GM12865 (cell line): ENCODE data around the gene CDH4.

ENCODE experiments used
- DNase-seq: peaks from one replicate; pipeline ENCODE4 v3.0.0; 2010; ENCODE audit warnings: low read depth
- H3K4me3 ChIP-seq: 2 replicates; pipeline ENCODE4 v1.5.1; 2011; ENCODE audit warnings: mild to moderate bottlenecking, low read depth, low read length, control low read depth
- CTCF ChIP-seq: IDR thresholded peaks from 2 replicates; pipeline ENCODE4 v1.5.1; 2011; ENCODE audit warnings: low read length, control low read depth, low read depth, inconsistent platforms; ENCODE audit not compliant: insufficient read depth; ENCODE audit errors: missing control alignments

CDH4 gene

GRCh38 chr20:61640131-61640870 is 388.2 kb downstream of the CDH4 start:
- TF ChIP-seq CTCF = no peak
- no peak for DNase-seq
- no peak overlapping the region for H3K4me3 ChIP-seq

- DNase-seq = no peak
- H3K4me3 ChIP-seq = no peak overlapping the region
- TF ChIP-seq CTCF = no peak
Observed at GRCh38 chr20:61640871-61641245, 388.8 kb downstream of the CDH4 start.

GRCh38 chr20:61643656-61644377 is 391.8 kb downstream of the CDH4 start:
- no peak for TF ChIP-seq CTCF
- no peak for DNase-seq
- H3K4me3 ChIP-seq = no peak overlapping the region

- DNase-seq = no peak
- H3K4me3 ChIP-seq = no peak overlapping the region
- no peak for TF ChIP-seq CTCF
Observed at GRCh38 chr20:61644378-61645076, 392.5 kb downstream of the CDH4 start.

DNA sequence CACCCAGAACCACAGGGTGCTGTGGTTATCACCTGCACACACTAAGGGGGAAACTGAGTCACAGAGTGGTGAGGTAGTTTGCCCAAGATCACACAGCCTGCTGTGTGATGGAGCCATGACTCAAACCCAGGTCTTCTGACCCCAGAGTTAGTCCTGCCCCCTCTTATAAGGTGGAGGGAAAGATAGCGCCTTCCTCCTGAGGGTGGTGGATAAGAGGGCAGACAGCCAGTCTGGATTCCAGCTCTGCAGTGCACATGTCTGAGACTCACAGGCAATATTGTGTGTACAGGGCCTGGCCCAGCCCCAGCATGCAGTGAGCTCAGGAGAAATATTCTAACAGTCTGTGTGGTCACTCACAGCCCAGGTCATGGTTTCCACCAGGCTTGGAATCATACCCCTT is 393.7 kb downstream of the CDH4 start:
- DNase-seq = no peak
- no peak for TF ChIP-seq CTCF

DNA sequence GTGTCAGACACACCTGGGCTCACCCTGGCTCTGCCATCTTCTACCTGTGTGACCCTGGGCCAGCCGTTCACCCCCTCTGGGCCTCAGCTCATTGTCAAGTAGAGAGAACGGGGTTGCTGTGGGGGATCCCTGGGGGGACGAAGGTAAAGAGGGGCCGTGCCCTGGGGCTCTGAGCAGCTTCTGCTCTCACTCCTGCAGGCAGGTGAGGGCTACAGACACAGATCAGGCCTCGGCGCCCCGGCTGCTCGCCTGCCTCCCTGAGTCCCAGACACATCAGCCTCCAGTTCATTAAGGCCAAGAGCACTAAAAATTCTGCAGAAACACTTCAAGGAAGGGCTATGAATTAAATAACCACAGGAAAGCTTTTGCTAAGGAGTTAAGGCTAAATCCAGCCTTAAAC is 394.4 kb downstream of the CDH4 start:
- DNase-seq = no peak
- no peak overlapping the region for H3K4me3 ChIP-seq
- TF ChIP-seq CTCF = no peak

More for the DNA sequence above, 393.7 kb downstream of the CDH4 start:
- no peak overlapping the region for H3K4me3 ChIP-seq
